Epithelial cell of prostate (primary cell): ENCODE measurements around the gene OR2G2.

ENCODE experiments used
- DNase-seq: peaks from one replicate; pipeline ENCODE4 v3.0.0-alpha.2; 2011; ENCODE audit warnings: low read depth, low spot score
- H3K27ac ChIP-seq: fragments of 450-650 bp; 2 replicates; pipeline ENCODE4 v1.5.1; 2017; ENCODE audit warnings: mild to moderate bottlenecking

OR2G2 gene

GRCh38 chr1:247588060-247588459 is at the start of gene OR2G2:
Gene OR2G2 (plus strand): TSS chr1:247588360. CDS start chr1:247588360, 0 bp downstream.
- DNase-seq: no peak

GRCh38 chr1:247538561-247538960 is 49.6 kb upstream of the OR2G2 start:
- no peak for DNase-seq
- no peak overlapping the region for H3K27ac ChIP-seq

More at GRCh38 chr1:247588060-247588459, at the start of gene OR2G2:
- H3K27ac ChIP-seq: no peak within 1 kb of the TSS

GRCh38 chr1:247539215-247539614 is 48.9 kb upstream of the OR2G2 start:
- DNase-seq: no peak
- H3K27ac ChIP-seq: no peak overlapping the region

- no peak overlapping the region for H3K27ac ChIP-seq
- no peak for DNase-seq
Observed at GRCh38 chr1:247540581-247540980, 47.6 kb upstream of the OR2G2 start.

GRCh38 chr1:247542811-247543210 is 45.3 kb upstream of the OR2G2 start:
- no peak for DNase-seq

GRCh38 chr1:247548092-247548491 is 40.1 kb upstream of the OR2G2 start:
- H3K27ac ChIP-seq: no peak overlapping the region

More at GRCh38 chr1:247542811-247543210, 45.3 kb upstream of the OR2G2 start:
- H3K27ac ChIP-seq: no peak overlapping the region

GRCh38 chr1:247548769-247549182 is 39.4 kb upstream of the OR2G2 start, which contains the start of gene GCSAML:
Gene GCSAML (plus strand): TSS chr1:247549134. CDS start chr1:247549192, 58 bp downstream.
- H3K27ac ChIP-seq: no peak within 1 kb of the TSS
- no peak for DNase-seq

More at GRCh38 chr1:247548092-247548491, 40.1 kb upstream of the OR2G2 start:
- no peak for DNase-seq

GRCh38 chr1:247551721-247552120 is 36.4 kb upstream of the OR2G2 start:
- no peak overlapping the region for H3K27ac ChIP-seq
- no peak for DNase-seq

- no peak for DNase-seq
- no peak overlapping the region for H3K27ac ChIP-seq
Observed at GRCh38 chr1:247552231-247552630, 35.9 kb upstream of the OR2G2 start.

GRCh38 chr1:247557926-247558674 is 30.1 kb upstream of the OR2G2 start:
- no peak overlapping the region for H3K27ac ChIP-seq
- no peak for DNase-seq

GRCh38 chr1:247561711-247562110 is 26.4 kb upstream of the OR2G2 start:
- DNase-seq: no peak
- no peak overlapping the region for H3K27ac ChIP-seq

GRCh38 chr1:247562198-247562597 is 26.0 kb upstream of the OR2G2 start:
- H3K27ac ChIP-seq: no peak overlapping the region
- no peak for DNase-seq

GRCh38 chr1:247574236-247574635 is 13.9 kb upstream of the OR2G2 start:
- no peak overlapping the region for H3K27ac ChIP-seq
- no peak for DNase-seq

GRCh38 chr1:247574664-247575063 is 13.5 kb upstream of the OR2G2 start:
- no peak overlapping the region for H3K27ac ChIP-seq
- DNase-seq: no peak

GRCh38 chr1:247576514-247576913 is 11.6 kb upstream of the OR2G2 start:
- no peak overlapping the region for H3K27ac ChIP-seq
- DNase-seq: no peak

- H3K27ac ChIP-seq: no peak overlapping the region
- no peak for DNase-seq
Observed at GRCh38 chr1:247578946-247579460, 9.2 kb upstream of the OR2G2 start.

GRCh38 chr1:247605286-247605685 is 17.1 kb downstream of the OR2G2 start, which contains the start of gene OR2G3:
Gene OR2G3 (plus strand): TSS chr1:247605586. CDS start chr1:247605586, 0 bp downstream.
- no peak for DNase-seq
- H3K27ac ChIP-seq: no peak within 1 kb of the TSS

- no peak overlapping the region for H3K27ac ChIP-seq
- no peak for DNase-seq
Observed at GRCh38 chr1:247613405-247613804, 25.2 kb downstream of the OR2G2 start.

GRCh38 chr1:247614625-247615024 is 26.5 kb downstream of the OR2G2 start:
- H3K27ac ChIP-seq: no peak overlapping the region
- DNase-seq: no peak

- no peak for DNase-seq
- no peak overlapping the region for H3K27ac ChIP-seq
Observed at GRCh38 chr1:247627951-247628350, 39.8 kb downstream of the OR2G2 start.

GRCh38 chr1:247638011-247638410 is 49.9 kb downstream of the OR2G2 start:
- no peak for DNase-seq
- H3K27ac ChIP-seq: no peak overlapping the region

GRCh38 chr1:247638781-247639180 is 50.6 kb downstream of the OR2G2 start:
- H3K27ac ChIP-seq: no peak overlapping the region
- DNase-seq: no peak
